Umbilical cord (tissue), 2 donors: Measurements from ENCODE around the gene AGPAT1. TPM values are rescaled to one million over a fixed set of nuclear protein-coding genes. Genes with fewer than 3 reads are reported as not detected.
A peak's percentile ranks its signal among the peaks of the same experiment; 100 is the strongest.
"Not testable (repeated sequence)": the region's sequence is repeated elsewhere in the genome, so short reads cannot be mapped to it uniquely, and the experiment has no call there.

Experiments
- DNase-seq: peaks from one replicate; pipeline ENCODE4 v3.0.0-alpha.2; 2015; ENCODE audit warnings: low spot score
- total RNA-seq: library from RNA; depleted of rRNA; stranded (reverse); fragments of >200 nt; gene quantifications from one replicate; pipeline ENCODE4 v1.2.3, GENCODE V29; 2014; ENCODE audit warnings: low replicate concordance; ENCODE audit not compliant: insufficient read depth

Gene AGPAT1
- total RNA-seq, 1 donor from 2014 or later: 11.1 TPM

GRCh38 chr6:32186151-32186840 is 10.4 kb upstream of the AGPAT1 start:
- not testable (repeated sequence) for DNase-seq

- DNase-seq: peak; percentile 93
Measured at GRCh38 chr6:32185681-32186131, 9.8 kb upstream of the AGPAT1 start.

- no peak for DNase-seq
Measured at GRCh38 chr6:32184084-32184640, 8.3 kb upstream of the AGPAT1 start, which contains the start of gene AGER. Gene AGER (minus strand): TSS chr6:32184253. CDS start chr6:32184222, 31 bp downstream.

DNA sequence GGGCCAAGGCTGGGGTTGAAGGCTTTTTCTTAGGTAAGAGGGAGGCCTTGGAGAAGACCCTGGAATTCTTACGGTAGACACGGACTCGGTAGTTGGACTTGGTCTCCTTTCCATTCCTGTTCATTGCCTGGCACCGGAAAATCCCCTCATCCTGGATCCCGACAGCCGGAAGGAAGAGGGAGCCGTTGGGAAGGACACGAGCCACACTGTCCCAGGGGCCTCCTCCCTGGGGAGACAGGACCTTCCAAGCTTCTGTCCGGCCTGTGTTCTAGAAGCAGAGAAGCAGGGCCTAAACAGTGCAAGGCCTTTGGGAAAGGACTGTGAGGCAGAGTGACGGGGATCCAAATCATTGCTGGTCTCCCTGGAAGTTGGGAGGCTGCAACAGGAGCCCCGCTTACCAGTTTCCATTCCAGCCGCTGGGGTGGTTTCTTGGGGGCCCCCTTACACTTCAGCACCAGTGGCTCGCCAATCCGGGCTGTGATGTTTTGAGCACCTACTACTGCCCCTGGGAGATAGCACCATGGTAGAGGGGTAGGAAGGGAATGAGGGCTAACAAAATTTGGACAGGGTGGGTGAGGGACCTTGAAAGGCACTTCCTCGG is 7.7 kb upstream of the AGPAT1 start:
- DNase-seq: no peak

- no peak for DNase-seq
Measured at GRCh38 chr6:32183030-32183429, 7.1 kb upstream of the AGPAT1 start.

GRCh38 chr6:32182555-32182981 is 6.7 kb upstream of the AGPAT1 start:
- DNase-seq: no peak

GRCh38 chr6:32181915-32182529 is 6.1 kb upstream of the AGPAT1 start:
- DNase-seq: no peak

DNA sequence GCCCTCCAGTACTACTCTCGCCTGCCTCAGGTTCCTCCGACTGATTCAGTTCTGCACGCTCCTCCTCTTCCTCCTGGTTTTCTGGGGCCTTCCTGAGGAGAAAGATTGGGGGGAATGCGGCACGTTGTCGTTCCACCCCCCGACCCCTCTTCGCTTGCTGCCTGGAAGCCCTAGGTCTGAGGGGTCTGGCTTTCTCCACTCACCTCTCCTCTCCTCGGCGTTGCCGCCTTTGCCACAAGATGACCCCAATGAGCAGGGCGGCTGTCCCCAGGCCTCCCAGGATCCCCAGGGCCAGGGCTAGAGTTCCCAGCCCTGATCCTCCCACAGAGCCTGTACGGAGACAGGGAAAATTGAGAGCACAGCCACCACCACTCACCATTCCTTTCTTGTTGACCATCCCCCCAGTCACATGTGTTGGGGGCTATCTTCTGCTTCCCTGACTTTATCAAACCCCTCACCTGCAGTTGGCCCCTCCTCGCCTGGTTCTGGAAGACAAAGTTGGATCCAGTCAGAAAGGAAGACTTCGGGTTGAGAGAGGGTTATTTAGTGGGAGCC is 5.3 kb upstream of the AGPAT1 start:
- DNase-seq: no peak

GRCh38 chr6:32179766-32180405 is 4.0 kb upstream of the AGPAT1 start:
- DNase-seq: no peak

DNA sequence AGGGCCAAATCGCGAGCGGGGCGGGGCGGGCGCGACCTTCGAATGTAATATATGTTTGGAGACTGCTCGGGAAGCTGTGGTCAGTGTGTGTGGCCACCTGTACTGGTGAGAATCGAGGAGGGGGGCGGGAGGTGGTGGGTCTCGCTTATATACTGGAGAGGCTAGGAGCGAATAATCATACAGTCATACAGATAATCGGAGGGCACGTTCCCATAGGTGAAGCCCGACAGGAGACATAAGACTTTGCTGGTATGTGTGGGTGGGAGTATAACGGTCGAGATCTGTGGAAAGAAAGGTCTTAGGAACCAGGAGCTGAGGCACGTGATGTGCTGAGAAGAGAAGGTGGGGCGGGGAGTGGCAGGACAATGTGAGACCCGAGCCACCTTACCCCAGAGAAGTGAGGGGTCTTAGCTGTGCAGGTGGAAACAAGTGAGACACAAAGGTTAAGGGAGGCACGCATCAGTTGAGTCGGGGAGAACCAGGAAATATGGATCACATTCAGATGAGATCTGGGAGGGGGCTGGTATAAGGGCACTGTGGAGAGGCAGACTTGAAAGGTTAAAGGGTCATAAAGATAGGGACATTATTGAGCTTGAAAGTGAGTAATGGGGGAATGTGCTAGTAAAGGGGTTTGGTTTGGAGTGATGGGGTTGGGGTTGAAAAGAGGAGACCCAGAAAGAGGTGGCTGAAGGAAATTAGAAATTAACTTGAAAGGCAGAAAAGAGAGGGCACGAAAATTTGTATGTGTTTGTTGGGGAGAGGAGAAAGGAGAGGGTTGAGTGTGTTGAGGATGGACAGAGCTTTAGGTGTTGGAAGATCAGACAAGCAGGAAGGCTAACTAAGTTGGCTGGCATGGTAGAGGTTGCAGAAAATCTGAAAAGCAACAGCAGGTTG is 2.9 kb upstream of the AGPAT1 start:
- peak; percentile 33 for DNase-seq

DNA sequence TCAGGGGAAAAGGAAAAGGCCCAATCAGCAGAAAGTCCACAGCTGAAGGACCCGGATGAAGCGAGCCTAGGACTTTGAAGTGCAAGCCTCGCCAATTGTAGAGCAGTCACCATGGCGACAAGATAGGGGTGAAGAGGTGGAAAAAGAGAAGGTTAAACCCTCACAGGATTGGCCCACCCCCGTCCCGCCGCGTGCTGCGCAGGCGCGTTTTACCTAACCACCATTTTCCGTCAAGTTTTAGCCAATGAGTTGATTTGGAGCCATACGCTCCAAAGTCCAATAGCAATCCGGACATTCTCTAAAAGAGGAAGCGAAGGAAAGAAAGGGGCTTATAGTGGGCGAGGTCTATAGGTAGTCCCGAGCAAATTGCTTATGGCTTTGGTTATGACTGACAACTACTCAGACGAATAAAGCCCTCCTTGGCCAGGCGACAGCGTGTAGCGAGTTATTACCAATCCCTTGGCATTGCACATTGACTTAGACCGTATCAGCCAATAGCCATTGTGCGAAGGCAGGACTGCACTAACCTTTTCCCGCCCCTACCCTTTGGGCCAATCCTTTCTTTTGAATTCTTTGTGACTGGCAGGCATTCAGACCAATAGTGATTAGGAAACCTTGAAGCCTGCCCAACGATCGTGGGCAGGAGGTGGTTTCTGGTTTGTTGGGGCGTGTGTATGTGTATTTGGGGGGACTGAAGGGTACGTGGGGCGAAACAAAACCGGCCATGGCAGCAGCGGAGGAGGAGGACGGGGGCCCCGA is 2.1 kb upstream of the AGPAT1 start, which contains the start of gene RNF5:
Gene RNF5, plus strand, starts transcription at position 618 of the 759 bp plus-strand sequence. Its CDS starts 107 bp downstream, at position 725.
- DNase-seq: peak; percentile 100

DNA sequence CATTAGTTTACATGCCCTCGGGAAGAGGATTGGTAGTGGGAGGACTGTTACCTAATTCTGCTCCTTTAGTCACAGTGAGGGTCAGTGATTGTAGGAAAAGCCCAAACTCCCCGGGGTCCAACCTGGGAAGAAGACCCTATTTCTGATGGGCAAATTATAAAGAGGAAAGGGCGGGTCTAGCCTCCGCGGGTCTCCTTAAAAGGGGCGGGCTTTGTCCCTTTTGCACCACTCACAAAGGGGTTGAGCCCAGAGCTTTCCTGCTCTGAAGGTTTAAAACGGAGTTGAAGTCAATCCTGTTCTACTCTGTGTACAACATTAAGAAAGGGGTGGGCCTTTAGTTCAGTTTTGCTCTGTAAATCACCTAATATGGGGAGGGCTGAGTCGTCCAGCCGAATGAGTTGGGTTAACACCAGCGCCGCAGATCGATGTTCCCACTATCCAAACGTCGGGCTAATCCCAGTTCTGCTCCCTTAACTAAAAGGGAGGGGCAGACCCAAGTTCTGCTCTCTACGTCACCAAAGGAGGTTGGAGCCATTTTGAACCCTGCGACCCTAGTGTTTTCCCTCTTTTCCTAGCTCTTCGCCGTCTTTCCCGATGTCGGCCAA is 1.4 kb upstream of the AGPAT1 start:
- DNase-seq: no peak

- DNase-seq: no peak
Measured at GRCh38 chr6:32176476-32177182, 745 bp upstream of the AGPAT1 start.

GRCh38 chr6:32175322-32175710 is 568 bp downstream of the AGPAT1 start:
- no peak for DNase-seq

GRCh38 chr6:32174416-32174815 is 1.5 kb downstream of the AGPAT1 start:
- no peak for DNase-seq

DNA sequence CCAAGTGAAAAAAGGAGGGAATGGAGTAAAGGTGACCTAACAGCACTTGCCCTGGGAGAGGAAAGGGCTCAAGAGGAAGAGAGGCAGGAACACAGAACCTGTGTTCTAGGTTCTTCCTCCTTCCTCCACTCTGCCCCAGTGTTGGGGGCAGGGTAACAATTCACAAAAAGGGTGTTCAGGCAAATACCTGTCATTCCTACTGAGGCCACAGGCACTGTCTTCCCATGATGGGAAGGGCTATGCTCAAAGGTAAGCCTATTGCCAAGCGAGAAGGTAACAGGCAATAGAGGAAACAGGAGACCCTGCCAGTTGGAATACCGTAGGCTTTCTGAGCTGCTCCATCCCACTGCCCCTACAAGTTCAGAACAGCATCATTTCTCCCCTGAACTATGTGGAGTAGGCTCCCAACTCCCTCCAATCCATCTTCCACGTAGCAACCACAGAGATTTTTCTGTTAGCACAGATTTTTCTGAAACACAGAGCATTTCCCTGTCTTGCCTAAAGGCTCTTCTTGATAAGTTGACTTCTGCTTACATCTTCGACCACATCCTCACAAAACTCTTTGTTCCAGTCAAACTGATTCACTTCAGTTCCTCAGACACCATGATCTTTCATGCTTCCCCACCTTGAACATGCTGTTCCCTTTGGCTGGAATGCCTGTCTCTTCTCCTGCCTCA is 2.7 kb downstream of the AGPAT1 start:
- DNase-seq: no peak

DNA sequence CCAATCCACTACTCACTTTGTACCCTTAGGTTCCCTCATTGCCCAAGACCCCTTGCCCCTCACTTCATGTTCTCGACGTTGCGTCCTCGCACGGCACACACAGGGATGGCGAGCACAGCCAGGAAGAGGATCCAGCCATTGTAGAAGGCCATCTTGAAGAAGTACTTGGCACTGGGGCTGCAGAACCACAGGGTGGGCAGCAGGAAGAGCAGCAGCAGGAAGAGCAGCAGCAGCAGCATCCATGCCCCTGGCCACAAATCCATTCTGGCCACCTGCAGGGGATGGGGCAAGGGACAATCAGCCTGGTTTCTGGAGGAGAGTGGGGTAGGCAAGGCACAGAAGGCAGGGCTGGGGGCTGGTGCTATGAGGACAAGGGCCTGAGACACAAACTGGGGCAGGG is 4.7 kb downstream of the AGPAT1 start:
- DNase-seq: no peak

GRCh38 chr6:32170294-32170693 is 5.6 kb downstream of the AGPAT1 start:
- no peak for DNase-seq
